HG02588 (cell line): ENCODE results near the gene CERCAM.
"Not testable (repeated sequence)": the region's sequence is repeated elsewhere in the genome, so short reads cannot be mapped to it uniquely, and the experiment has no call there.

Experiments used
- ATAC-seq: cut with Tn5 transposase; IDR thresholded peaks from one replicate; pipeline ENCODE4 v1.9.1; 2021; ENCODE audit warnings: mild to moderate bottlenecking, moderate library complexity; ENCODE audit not compliant: unreplicated experiment

CERCAM gene

GRCh38 chr9:128392302-128393144, 28.1 kb upstream of the CERCAM start:
- no peak for ATAC-seq

- ATAC-seq, result no peak
Measured at GRCh38 chr9:128393145-128393775, 27.4 kb upstream of the CERCAM start.

- ATAC-seq, result no peak
Measured at GRCh38 chr9:128393970-128394369, 26.7 kb upstream of the CERCAM start.

- no peak for ATAC-seq
Measured at GRCh38 chr9:128394379-128395168, 26.1 kb upstream of the CERCAM start.

- no peak for ATAC-seq
Measured at GRCh38 chr9:128396970-128397613, 23.6 kb upstream of the CERCAM start.

GRCh38 chr9:128397831-128398230, 22.8 kb upstream of the CERCAM start:
- no peak for ATAC-seq

- ATAC-seq, result no peak
Measured at GRCh38 chr9:128399861-128400260, 20.8 kb upstream of the CERCAM start.

GRCh38 chr9:128404560-128404959, 16.1 kb upstream of the CERCAM start:
- no peak for ATAC-seq

GRCh38 chr9:128405077-128405779, 15.4 kb upstream of the CERCAM start:
- ATAC-seq, result no peak

- no peak for ATAC-seq
Measured at GRCh38 chr9:128405780-128406171, 14.9 kb upstream of the CERCAM start.

- ATAC-seq, result no peak
Measured at GRCh38 chr9:128406848-128407391, 13.7 kb upstream of the CERCAM start.

GRCh38 chr9:128408963-128409431, 11.7 kb upstream of the CERCAM start:
- no peak for ATAC-seq

- no peak for ATAC-seq
Measured at GRCh38 chr9:128409450-128409849, 11.2 kb upstream of the CERCAM start.

GRCh38 chr9:128409978-128410377, 10.7 kb upstream of the CERCAM start:
- ATAC-seq, result no peak

GRCh38 chr9:128411364-128412119, 9.1 kb upstream of the CERCAM start:
- ATAC-seq, result no peak

- no peak for ATAC-seq
Measured at GRCh38 chr9:128412120-128412790, 8.4 kb upstream of the CERCAM start.

- ATAC-seq, result not testable (repeated sequence)
Measured at GRCh38 chr9:128413728-128414127, 6.9 kb upstream of the CERCAM start.

- no peak for ATAC-seq
Measured at GRCh38 chr9:128414461-128414860, 6.2 kb upstream of the CERCAM start.

GRCh38 chr9:128415281-128415680, 5.4 kb upstream of the CERCAM start:
- ATAC-seq, result no peak
